GM06990 (cell line): Measurements from ENCODE around the gene LASP1.

Experiments
- DNase-seq: peaks from one replicate; pipeline ENCODE4 v3.0.0-alpha.2; 2011; ENCODE audit not compliant: insufficient read length; ENCODE audit errors: extremely low read depth
- H3K27me3 ChIP-seq: replicated peaks from 2 replicates; pipeline ENCODE4 v1.6.0; 2011; ENCODE audit warnings: low read length; ENCODE audit not compliant: control insufficient read depth, insufficient read depth
- H3K36me3 ChIP-seq: 2 replicates; pipeline ENCODE4 v1.5.1; 2011; ENCODE audit warnings: low read length; ENCODE audit not compliant: control insufficient read depth, insufficient read depth
- H3K4me3 ChIP-seq: replicated peaks from 2 replicates; pipeline ENCODE4 v1.5.1; 2011; ENCODE audit warnings: low read depth, mild to moderate bottlenecking, control low read depth, low read length
- TF ChIP-seq, protein P1 (sequence below): IDR thresholded peaks from 2 replicates; pipeline ENCODE4 v1.5.1; 2011; ENCODE audit warnings: low read length, control low read depth, mild to moderate bottlenecking, inconsistent platforms; ENCODE audit not compliant: insufficient read depth, poor library complexity, severe bottlenecking

LASP1 gene

DNA sequence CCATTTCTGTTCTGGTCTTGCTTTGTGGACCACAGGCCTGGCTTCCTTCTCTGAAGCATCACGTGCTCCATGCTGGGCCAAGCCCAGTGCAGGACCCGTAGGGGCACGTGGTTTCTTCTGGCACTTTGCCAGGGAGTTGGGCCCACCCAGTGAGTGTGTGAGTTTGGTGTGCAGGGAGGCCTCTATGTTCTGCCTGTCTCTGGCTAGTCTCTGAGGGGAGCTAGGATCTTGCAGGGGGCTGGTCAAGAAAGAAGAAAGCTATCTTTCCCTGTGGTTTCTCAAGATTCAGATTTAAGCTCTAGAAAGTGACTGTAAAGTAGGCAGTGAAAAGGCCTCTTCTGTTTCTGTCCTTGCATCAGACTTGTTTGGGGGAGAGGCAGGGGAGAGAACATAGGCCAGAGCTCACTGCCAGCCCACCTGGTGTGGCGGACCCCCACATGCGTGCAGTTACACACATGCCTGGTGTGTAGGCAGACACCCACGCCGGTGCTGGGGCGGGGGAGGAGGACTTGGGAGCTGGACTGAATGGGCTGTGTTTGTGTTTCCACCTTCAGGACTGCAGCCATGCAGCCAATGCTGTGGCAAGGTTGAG is 11.8 kb downstream of the LASP1 start:
- H3K27me3 ChIP-seq, result no peaks in the 10 kb centered on the region
- TF ChIP-seq, protein P1, sequence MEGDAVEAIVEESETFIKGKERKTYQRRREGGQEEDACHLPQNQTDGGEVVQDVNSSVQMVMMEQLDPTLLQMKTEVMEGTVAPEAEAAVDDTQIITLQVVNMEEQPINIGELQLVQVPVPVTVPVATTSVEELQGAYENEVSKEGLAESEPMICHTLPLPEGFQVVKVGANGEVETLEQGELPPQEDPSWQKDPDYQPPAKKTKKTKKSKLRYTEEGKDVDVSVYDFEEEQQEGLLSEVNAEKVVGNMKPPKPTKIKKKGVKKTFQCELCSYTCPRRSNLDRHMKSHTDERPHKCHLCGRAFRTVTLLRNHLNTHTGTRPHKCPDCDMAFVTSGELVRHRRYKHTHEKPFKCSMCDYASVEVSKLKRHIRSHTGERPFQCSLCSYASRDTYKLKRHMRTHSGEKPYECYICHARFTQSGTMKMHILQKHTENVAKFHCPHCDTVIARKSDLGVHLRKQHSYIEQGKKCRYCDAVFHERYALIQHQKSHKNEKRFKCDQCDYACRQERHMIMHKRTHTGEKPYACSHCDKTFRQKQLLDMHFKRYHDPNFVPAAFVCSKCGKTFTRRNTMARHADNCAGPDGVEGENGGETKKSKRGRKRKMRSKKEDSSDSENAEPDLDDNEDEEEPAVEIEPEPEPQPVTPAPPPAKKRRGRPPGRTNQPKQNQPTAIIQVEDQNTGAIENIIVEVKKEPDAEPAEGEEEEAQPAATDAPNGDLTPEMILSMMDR, result no peak
- DNase-seq, result no peak
- peaks cover 45% of the 10 kb centered on the region for H3K36me3 ChIP-seq
- H3K4me3 ChIP-seq, result no peak overlapping the region

DNA sequence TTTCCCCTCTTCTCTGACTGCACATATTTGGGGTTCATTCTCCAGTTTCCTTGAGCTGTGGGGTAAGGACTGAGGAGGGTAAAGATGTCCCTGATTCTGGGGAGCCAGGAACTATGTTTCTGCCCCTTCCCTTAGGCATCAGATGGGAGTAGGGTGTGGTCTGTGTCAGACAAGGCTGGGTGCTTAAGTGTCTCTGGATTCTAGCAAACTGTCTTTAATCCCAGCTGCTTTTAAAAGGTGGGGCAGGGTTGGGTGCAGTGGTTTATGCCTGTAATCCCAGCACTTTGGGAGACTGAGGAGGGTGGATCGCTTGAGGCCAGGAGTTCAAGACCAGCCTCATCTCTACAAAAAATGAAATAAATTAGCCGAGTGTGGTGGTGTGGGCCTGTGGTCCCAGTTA is 13.0 kb downstream of the LASP1 start:
- TF ChIP-seq, protein P1, result no peak
- peaks cover 49% of the 10 kb centered on the region for H3K36me3 ChIP-seq
- no peaks in the 10 kb centered on the region for H3K27me3 ChIP-seq
- no peak overlapping the region for H3K4me3 ChIP-seq
- no peak for DNase-seq

DNA sequence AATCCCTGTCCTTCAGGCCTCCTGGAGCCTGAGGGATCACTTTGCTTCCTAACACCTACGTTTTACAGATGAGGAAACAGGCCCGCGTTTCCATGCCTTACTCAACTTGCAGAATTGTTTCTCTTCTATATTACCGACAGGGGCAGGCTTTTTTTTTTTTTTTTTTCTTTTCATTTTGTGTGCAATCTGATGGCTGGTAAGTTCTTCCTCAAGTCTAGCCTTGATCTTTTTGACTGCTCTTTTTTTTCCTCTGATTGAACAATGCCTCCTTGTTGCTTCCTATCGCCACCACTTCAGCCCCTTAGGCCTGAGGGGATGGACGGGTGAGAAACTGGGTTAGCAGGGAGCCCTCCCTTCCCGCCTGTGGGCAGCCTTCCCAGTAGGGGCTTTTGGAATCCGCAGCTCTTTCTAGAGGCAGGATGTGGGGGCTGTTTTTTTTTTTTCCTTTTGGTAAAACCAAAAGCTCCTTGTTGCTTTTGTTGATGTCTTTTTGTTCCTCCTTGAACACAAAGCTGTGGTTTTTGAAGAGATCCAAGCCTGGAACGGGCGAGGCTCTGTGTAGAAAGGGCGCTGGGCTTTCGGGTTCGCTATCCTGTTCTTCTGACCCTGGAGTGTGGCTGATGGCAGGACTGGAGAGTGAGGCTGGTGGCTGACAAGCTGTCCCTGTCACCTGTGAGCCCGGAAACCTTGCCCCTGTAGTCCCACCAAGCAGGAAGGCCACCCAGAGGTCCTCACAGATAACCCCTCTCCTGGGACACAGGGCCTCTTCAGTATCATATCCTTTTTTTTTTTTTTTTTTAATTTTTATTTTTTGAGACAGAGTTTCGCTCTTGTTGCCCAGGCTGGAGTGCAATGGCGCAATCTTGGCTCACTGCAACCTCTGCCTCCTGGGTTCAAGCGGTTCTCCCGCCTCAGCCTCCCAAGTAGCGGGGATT is 14.0 kb downstream of the LASP1 start:
- H3K4me3 ChIP-seq, result no peak overlapping the region
- TF ChIP-seq, protein P1, result no peak
- no peak for DNase-seq
- no peaks in the 10 kb centered on the region for H3K27me3 ChIP-seq
- H3K36me3 ChIP-seq, result peaks cover 42% of the 10 kb centered on the region

DNA sequence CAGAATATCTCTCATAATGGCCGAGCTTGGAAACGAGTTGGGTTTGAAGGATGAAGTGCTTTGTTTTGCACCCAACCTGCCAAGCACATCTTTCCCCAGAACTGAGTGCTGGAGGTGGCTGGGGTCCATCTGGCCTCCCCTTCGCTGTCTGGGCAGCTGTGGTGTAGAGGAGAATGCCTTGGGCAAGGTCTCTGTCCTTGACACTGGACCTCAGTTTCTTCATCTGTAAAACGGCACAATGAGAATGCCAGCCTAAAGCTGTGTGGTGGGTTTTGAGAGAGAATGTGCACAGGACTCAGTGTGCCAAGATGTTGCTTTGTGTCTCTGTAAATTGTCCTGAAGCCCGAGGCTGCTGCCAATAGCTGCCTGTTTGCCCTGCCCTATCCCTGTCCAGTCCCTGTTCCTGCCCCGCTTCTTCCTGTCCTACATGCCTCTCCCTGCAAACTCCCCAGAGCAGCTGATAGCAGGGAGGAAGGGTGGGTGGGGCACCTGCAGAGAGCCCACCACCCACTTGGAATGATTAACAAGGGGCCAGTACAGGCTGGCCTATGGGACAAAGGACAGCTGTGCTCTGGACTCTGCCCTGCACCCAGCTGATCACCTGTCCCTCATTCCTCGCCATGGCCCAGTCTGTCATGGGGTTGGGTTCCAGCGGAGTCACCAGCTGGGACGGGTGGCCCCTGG is 15.3 kb downstream of the LASP1 start:
- TF ChIP-seq, protein P1, result no peak
- Histone ChIP-seq H3K27me3 (no peaks in the 10 kb centered on the region), H3K36me3 (peaks cover 41% of the 10 kb centered on the region), H3K4me3 (no peak overlapping the region)
- DNase-seq, result no peak

DNA sequence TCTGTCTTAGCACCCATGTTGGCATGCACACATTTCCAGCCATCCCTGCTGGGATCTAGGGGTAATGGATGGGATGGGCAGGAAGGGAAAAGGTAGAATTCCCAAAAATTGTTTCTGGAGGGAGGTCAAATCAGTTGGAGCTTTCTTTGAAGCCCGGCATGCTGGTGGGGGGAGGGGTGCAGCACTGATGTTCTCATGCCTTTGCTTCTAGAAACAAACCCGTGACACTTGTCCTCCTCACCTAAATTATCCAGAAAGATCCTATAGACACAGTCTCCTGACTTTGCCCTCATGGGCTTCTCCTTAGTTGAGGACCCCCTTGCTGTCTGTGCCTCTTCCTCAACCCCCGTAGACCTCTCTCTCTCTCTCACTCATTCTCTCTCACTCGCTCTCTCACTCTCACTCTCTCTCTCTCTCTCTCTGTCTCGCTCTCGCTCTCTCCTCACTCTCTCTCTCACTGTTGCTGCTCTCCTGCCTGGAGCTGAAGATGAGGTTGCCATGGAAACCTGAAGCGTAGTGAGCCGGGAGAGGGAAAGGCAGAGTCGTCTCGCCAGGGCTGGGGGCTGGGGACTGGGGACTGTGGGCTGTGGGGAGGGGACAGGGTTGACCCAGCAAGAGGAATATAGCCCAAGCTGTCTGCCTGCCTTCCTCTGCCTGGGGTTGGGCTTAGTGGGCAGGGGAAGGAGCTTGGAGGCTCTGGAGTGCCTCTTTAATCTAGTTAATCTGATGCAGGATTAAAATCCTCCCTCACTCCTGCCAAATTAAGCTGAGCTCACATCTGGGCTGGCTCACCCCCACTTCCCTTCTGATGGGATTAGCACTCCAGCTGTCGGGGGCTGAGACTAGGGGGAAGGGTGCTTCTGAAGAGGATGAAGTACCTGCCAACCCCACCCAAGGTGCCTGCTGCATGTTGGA is 16.1 kb downstream of the LASP1 start:
- no peak for DNase-seq
- H3K27me3 ChIP-seq, result no peaks in the 10 kb centered on the region
- peaks cover 40% of the 10 kb centered on the region for H3K36me3 ChIP-seq
- TF ChIP-seq, protein P1, result no peak
- H3K4me3 ChIP-seq, result no peak overlapping the region
